GM12872 (cell line): Measurements from ENCODE around the gene CLIC5.

Experiments
- TF ChIP-seq, protein P1 (sequence below): IDR thresholded peaks from 3 replicates; pipeline ENCODE4 v1.5.1; 2011; ENCODE audit warnings: low read depth, mild to moderate bottlenecking, low read length, moderate library complexity; ENCODE audit not compliant: insufficient read depth

Gene CLIC5

DNA sequence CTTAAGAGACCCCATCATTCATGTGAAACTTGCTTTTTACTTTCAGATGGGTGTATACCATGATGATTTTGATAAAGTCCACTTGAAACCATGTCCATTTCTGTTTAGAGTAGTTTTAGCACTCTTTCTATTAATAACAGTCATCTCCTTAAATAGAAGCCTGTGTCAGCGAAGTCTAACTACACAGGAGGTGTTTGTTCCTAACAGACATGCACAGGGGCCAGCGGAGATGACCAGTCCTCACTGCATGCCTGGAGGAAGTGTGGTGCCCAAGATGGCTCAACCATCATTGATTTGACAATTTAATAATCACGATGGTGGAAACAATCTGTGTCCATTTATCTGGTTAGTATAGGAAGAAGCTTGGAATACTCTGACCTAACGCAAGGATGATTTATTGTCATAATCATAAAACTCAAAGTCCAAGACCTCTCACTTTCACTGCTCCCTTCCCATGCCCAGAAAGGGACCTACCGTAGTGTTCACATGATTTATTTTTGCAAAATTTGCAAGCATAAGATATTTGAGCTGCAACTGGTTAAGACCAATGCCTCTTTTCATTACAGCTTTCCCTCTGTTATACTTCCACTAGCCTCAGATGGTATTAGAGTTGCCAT, 31.0 kb upstream of the CLIC5 start:
- TF ChIP-seq, protein P1, sequence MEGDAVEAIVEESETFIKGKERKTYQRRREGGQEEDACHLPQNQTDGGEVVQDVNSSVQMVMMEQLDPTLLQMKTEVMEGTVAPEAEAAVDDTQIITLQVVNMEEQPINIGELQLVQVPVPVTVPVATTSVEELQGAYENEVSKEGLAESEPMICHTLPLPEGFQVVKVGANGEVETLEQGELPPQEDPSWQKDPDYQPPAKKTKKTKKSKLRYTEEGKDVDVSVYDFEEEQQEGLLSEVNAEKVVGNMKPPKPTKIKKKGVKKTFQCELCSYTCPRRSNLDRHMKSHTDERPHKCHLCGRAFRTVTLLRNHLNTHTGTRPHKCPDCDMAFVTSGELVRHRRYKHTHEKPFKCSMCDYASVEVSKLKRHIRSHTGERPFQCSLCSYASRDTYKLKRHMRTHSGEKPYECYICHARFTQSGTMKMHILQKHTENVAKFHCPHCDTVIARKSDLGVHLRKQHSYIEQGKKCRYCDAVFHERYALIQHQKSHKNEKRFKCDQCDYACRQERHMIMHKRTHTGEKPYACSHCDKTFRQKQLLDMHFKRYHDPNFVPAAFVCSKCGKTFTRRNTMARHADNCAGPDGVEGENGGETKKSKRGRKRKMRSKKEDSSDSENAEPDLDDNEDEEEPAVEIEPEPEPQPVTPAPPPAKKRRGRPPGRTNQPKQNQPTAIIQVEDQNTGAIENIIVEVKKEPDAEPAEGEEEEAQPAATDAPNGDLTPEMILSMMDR = no peak

DNA sequence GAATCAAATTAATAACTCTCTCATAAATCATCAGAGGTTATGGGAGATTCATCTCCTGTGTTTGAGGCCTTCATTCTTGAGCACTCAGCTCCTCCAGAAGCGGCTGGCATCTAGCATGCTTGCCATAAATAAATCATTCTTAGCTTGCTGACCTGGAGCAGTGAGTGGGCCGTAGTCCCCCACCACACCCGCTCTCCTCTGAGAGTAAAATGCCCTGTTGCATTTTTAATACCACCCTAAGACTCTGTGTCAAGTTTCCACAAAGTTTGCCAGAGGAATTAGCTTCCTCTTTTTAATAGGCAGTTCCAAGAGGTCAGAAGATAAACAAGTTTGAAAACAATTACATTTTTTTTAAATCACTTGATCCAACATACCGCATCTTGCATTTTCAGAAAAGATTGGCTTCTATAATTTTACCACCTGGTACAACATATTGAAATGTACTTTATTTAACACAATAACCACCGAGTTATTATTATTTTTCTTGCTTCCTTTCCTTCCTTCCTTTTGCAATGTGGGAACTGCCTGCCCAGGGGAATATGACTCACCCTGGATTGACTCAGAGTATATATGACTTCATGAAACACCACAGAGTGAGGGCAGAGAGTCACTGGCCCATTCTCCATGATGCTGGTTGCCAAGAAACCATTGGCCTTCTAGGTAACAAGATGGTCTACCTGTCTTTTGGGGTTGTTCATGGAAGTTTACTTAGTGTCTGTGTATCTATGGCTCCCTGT, 29.4 kb upstream of the CLIC5 start:
- TF ChIP-seq, protein P1 = no peak

DNA sequence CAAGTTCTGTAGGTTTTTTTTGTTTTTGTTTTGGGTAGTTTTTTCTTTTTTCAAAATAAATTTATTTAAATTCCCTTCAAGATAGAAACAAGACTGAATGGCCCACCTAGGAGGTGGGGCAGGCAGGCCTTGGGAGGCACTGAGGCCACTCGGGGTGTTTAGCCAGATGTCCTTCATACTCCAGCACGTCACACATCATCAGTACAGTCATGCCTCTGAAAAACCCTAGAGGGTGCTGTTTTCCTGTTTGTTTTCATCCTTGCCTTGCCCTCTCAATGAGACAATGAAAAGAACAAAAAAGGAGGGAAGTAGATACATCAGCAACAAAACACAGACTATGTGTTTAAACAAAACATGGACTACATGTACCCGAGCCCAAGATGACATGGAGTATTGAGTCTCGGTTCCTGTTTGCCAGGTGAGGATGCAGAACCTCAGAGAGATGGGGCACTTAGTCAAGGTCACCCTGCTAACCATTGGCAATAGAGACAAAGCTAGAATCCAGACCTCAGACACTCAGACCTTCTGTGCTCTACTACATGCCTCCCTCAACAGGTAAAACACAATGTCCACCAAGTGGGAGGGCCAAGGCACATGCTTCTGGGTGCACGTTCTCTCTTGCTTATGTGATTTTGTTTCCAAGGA, 26.8 kb upstream of the CLIC5 start:
- TF ChIP-seq, protein P1 = peak; percentile 64; the same call in 2 of the 3 replicates

DNA sequence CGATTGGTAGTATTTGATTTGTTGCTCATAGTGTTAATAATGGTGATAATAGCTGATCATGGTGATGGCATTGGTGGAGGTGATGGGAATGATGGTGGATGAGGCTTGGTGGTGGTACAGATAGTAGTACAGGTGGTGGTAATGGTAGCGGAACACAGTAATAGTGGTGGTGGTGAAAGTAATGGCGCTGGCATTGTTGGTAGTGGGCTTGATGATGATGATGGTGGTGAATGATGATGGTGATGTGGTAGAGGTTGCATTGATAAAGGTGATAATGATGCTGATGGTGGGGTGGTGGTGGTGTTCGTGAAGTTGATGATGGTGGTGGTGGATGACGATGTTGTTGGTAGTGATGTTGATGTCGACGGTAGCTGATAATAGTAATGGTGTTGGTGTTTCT, 24.6 kb upstream of the CLIC5 start:
- TF ChIP-seq, protein P1 = no peak

DNA sequence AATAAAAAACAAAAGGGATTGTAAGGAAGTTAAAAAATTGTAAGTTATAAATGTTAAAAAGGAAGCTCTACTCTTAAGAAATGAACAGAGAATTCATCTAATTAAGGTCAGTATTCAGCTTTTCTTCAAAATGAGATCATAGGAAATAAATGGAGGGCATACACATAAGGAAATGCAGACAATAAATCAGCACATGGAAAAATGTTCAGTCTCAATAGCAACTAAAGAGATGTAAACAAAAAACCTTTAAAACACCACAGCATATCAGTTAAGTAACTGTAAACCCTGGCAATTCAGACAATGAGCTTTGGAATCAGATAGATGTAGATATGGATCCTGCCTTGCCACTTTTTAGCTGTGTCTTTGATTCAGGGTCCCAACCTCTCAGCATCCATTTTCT, 24.0 kb upstream of the CLIC5 start:
- TF ChIP-seq, protein P1 = no peak

DNA sequence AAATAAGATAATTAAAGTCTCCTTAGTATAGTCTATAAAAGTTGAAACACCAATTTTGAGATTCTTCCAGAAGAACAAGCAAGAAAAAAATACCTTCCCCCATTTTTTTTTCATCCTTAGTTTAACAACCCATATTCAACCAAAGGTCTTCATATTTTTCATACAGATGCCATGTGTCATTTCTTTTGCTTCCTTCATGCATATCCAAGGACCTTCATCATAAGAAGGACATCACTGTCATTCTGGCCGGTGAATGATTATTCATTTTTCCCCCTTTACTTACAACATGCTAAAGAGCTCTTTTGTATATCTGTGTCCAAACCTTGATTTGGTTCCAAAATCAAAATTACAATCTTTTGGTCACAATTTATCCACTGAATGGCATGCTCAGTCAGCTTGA, 21.3 kb upstream of the CLIC5 start:
- TF ChIP-seq, protein P1 = no peak

DNA sequence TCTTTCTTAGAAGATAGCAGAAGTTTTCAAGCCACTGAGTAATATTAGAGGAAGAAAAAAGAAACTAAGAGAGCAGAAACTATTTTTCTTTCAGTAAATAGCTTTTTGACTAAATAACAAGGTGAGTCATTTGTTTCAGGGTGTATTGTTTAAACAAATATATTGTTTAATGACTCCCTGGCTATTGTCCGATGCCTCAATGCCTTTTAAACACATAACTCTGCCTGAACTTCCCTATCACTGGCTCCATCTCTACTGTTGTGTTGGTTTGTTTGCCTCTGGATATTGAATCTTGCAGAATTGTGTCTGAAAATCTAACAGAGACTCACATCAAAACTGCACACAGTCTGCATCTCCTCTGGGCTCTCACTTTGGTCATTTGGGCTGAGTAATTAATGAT, 19.6 kb upstream of the CLIC5 start:
- TF ChIP-seq, protein P1 = no peak
